HG03571 (cell line): ENCODE measurements around the gene COL4A1.

Experiments
- ATAC-seq: cut with Tn5 transposase; IDR thresholded peaks from one replicate; pipeline ENCODE4 v1.9.1; 2021; ENCODE audit not compliant: unreplicated experiment

Gene COL4A1

DNA sequence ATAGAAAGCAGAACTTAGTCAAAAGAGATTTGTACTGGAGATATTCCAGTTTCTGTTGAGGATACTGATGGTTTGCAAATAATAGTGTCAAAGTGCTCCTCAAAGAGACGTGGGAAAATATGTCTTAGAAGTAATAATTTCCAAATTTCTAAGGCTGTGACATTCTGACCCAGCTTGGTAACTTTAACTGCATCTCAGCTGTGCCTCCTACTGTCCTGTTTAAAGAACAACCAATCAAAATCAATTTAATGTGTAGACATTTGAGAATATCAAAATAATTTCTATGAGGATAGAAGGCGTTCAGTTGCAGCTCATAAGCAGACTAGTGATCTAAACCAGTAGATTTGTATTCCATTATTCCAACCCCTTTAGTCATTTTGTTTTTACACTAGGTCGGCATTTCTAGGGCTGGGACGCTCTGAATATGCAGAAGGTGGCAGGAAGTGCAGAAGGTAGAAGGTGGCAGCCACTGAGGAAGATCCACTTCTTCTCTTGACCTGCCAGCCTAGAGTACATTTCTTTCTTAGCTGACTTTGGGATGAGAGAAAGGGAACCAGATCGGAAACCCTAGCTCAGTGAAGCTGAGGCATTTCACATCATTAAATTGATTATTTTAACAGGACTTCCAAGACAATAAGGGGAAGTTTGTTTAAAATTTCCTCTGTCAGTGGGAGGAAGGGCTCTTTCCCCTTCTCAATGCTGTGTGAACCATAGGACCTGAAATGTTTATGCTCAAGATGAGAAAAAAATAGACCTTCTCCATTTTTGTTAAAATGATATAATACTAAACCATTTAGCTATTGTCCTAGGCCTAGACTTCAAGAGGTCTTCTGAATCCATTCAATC lies 67.5 kb downstream of the COL4A1 start:
- no peak for ATAC-seq

DNA sequence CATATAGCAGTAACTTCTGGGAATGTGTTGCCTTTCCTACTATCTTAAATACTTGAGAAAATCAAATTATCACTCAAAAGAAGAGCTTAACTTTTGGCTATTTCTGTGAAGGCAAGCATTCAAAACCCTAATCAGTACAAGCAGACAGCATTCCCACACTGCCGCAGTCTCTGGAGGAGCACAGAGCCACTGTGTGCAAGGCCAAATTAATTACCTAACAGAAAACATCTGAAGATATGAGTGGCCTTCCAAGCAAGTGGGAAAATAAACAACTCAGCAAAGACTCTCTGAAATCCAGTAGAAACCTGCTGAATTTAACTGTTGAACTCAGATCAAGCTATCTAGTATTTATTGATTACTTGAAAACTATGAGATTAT lies 68.2 kb downstream of the COL4A1 start:
- ATAC-seq = no peak

DNA sequence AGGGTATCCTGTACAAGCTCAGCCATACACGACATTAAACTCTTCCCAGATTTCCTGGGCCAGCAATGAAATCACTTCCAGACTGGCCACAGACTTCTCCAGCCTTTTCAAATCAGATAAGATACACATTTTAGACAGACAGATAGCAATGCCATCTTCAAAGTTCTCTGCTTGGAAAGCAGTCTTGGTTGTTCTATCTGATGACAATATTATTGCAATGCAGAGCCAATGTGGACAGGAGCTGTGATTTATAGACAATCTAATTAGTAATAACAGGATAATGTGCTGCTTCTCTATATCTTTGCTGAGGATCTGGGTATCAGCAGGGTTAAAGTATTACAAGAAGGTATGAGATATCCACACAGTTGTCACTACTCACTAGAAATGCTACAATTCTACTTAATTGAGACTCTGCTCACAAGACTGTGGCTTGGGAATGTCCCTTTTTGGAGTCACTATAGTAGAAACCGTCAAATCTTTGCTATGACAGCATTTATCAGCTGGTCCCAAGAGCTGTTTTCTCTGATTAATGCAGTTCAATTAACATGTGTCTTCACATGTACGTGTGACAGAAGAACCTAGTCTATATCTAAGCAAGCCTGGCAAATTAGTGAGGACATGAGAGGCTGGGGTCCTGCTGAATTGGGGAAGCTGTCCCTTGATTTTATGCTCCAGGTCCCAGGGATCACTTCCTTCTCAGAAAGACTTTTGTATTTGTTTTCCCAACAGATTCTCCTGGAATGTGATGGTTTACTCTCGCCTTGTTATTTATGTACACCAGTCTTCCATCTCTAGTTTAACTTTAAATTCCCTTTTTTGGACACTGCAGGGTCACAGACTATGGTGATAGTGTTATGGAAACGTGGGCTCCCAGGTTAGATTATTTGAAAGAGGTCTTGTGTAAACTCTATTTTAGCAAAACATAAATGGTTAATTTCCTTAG lies 68.8 kb downstream of the COL4A1 start:
- no peak for ATAC-seq

DNA sequence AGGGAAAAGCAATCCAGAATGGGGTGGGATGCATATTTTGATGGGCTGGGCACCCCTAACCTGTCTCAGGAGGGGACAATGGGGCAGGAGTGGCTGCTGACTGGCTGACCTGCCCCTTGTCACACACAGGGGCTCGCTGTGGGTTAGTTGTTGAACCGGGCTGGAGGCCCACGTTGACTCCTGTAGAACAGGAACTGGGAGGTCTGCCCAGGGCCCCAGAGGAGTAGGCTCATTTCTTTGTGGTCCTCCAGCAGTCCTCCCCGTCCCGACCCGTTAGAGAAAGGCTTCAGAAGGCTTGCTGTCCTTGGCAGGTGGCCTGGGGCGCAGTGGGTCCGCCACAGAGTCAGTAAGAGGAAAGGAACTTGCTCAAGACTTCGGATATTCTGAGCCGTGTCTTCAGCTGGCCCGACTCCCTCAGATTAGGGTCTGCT lies 70.1 kb downstream of the COL4A1 start:
- no peak for ATAC-seq

GRCh38 chr13:110236431-110236830 lies 70.5 kb downstream of the COL4A1 start:
- ATAC-seq = no peak

DNA sequence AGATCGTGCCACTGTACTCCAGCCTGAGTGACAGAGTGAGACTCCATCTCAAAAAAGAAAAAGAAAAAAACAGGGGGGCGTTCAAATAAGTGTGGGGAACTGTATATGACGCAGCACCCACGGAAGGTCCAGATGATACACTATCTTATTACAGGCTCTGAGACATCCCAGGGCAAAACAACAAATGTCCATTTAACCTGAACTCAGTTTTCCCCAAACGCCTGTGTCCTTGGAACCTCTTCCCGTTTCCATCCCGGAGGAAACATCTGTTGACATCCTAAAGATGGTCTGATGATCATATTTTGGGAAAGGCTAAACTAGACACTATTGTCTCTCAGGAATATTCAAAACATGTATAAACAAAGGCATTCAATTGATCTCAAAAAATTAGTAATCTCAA lies 72.4 kb downstream of the COL4A1 start:
- ATAC-seq = no peak

GRCh38 chr13:110233951-110234280 lies 73.0 kb downstream of the COL4A1 start:
- no peak for ATAC-seq

DNA sequence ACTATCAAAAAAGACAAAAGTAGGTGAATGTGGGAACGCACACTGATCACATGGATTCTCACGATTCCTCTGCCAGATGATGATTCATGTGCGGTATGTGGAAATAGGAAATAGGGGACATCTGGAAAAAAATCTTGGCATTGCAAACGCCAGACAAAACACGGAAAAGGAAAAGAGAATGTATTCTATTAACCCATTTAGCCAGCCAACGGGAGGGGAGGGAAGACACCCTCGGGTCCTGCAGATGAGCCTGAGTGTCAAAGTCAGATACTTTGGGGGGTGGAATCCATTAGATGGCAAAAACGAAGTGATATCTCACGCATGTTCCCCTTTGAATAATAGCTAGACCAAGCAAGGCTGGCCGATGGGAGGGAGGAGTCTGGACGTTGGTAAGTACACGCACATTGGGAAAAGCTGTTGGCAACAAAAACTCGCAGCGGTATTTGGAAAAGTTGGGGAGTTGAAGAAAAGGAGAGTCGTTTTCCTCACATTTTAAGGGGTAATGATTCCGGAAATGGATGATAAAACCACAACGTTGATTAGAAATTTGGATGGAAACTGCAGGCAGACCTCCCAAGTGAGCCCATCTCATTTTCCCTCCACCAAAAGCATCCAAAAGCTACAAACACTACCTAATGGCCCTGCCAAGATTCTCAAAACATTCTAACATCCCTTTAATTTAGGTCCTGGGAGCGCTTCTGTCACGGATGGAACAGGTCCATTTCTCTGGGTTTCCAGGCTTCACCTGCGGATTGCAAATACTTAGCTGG lies 73.6 kb downstream of the COL4A1 start:
- no peak for ATAC-seq

DNA sequence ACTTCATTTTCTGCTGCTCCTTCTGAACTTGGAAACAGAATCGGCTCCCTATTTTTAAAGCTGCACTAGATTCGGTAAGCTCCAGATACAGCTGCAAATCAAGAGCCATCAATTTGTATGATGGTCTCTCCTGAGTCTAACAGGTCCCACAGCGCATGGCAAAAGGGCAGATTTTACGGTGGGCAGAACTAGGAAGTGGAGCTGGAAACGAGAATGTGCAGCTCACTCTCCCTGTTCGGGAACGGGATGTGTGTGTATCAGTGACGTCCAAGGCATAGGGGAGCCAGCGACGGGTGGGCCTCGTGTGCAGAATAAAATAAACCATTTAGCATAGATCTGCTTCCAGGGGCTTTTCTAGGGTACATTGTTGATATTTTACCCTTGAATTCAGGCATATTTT lies 74.2 kb downstream of the COL4A1 start:
- ATAC-seq = no peak

GRCh38 chr13:110232142-110232541 lies 74.8 kb downstream of the COL4A1 start:
- ATAC-seq = no peak

- no peak for ATAC-seq
Observed at GRCh38 chr13:110231348-110232047, 75.5 kb downstream of the COL4A1 start.

- no peak for ATAC-seq
Observed at GRCh38 chr13:110230661-110231347, 76.2 kb downstream of the COL4A1 start.

- ATAC-seq = no peak
Observed at GRCh38 chr13:110229905-110230563, 76.9 kb downstream of the COL4A1 start.

DNA sequence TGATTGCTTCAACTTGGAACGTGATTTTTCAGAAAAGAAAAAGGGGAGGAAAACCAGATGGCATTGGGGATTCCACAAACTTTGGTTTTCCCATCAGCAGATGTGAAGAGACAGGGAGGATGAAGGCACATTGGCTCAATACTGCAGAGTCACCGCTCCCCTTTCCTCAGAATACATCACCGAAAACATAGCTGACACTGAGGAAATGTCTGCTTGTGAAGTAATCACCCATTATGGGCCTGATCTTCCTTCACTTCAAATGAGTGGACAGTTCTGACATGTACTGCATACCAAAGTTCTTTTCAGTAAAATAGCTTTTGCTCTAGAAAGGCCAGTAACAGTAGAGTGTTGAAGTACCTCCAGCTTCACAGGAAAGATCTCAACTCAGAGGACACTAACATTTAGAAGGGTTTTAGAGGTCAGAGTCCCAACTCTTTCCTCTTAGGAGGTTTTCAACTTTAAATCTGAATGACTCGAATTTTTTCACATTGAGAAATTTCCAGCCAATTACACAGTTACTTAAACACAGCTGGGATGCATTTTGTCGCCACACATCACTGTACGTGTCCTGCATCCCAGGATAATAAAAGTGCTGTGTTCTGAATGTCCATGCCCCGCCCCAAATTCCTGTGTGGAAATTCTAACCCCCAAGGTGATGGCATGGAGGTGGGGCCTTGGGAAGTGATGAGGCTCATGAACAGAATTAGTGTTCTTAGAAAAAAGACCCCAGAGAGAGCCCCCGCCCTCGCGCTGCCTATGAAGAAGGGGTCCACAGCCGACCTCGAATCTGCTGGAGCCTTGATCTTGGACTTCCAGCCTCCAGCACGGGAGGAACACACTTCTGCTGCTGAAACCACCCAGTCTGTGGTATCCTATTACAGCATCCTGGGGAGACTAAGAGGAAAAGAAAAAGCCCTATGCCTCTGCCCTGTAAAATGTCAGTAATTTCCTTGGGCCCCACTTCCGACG lies 77.7 kb downstream of the COL4A1 start:
- ATAC-seq = no peak

DNA sequence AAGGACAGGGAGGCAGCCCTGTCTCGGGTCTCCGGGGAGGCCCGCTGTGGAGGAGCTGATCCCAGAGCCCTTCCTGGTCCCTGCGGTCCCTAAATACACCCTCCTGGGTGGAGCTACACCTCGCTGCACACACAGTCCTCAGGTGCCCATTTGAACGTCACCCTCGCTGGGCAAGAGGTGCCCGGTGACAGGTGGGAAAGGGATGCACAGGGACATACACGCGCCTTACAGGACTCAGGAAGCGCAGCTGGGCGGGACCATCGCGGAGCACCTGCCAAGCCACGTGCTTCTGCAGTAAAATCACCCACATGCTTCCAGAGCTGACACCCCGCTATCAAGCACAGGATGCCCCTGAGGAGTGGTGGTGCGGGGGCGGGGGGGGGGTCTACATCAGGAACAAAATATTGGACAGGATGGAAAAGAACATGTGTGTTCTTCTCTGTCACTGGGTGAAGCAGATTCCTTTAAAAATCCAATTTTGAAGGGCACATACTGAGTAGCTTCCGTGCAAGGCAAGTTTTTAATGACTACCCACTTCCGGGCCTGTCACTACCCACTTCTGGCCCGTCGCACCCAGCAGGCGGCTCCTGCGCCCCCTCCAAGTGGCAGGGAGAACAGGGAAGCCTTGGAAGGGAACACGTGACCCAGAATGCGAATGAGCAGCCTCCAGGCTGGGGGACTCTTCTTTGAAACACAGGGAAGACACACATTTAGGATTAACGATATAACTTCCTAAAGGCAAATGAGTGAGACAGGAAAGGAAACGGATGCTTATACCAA lies 78.9 kb downstream of the COL4A1 start:
- ATAC-seq = no peak

- ATAC-seq = no peak
Observed at GRCh38 chr13:110227416-110227815, 79.5 kb downstream of the COL4A1 start.
